PC-3 (cell line): ENCODE data around the gene HSPA1L. TPM values are rescaled to one million over a fixed set of nuclear protein-coding genes. Genes with fewer than 3 reads are reported as not detected.
"Not testable (repeated sequence)": the region's sequence is repeated elsewhere in the genome, so short reads cannot be mapped to it uniquely, and the experiment has no call there.

ENCODE experiments used
- ATAC-seq: fragments of 200-7000 bp; cut with Tn5 transposase; 2 replicates; pipeline ENCODE4 v1.9.1; 2020; ENCODE audit warnings: mild to moderate bottlenecking, moderate library complexity
- BruUV-seq: library from RNA; stranded (reverse); fragments of 400-500 nt; replicated peaks from 2 replicates; lab custom pipeline; 2021; lab: Mats Ljungman, UMichigan
- CTCF ChIA-PET: fragments of 300-600 bp; sonication (Branson Sonifier 250); formaldehyde crosslinking; loops from one replicate; lab custom pipeline; 2022; ENCODE audit warnings: antibody characterized with exemption; lab: Charles Lee
- POLR2A ChIA-PET: fragments of 300-600 bp; sonication (Branson Sonifier 250); formaldehyde crosslinking; loops from one replicate; lab custom pipeline; 2022; ENCODE audit warnings: antibody characterized with exemption; ENCODE audit not compliant: unreplicated experiment; lab: Charles Lee
- DNase-seq: peaks from one replicate; pipeline ENCODE4 v3.0.0-alpha.2; 2015
- H2AFZ ChIP-seq: fragments of 300-600 bp; sonication (generic); 2 replicates; pipeline ENCODE4 v1.6.0; 2016; ENCODE audit warnings: antibody characterized with exemption, low read length
- H3F3A ChIP-seq: fragments of 300-600 bp; sonication (generic); one replicate; pipeline ENCODE4 v1.6.0; 2017; ENCODE audit warnings: antibody characterized with exemption, low read length, control low read depth, mild to moderate bottlenecking; ENCODE audit not compliant: unreplicated experiment
- H3K27ac ChIP-seq: fragments of 300-600 bp; sonication (generic); 2 replicates; pipeline ENCODE4 v1.5.1; 2016; ENCODE audit warnings: mild to moderate bottlenecking, low read length
- H3K27me3 ChIP-seq: fragments of 300-600 bp; sonication (generic); 2 replicates; pipeline ENCODE4 v1.6.1; 2016; ENCODE audit warnings: low read length, mixed read lengths
- H3K36me3 ChIP-seq: fragments of 300-600 bp; sonication (generic); 2 replicates; pipeline ENCODE4 v1.6.1; 2016; ENCODE audit warnings: low read depth, mixed run types, low read length, mixed read lengths
- H3K4me1 ChIP-seq: fragments of 300-600 bp; sonication (generic); 2 replicates; pipeline ENCODE4 v1.5.1; 2016; ENCODE audit warnings: low read length; ENCODE audit not compliant: insufficient read depth
- H3K4me2 ChIP-seq: fragments of 300-600 bp; sonication (generic); 2 replicates; pipeline ENCODE4 v1.6.0; 2016; ENCODE audit warnings: low read length
- H3K4me3 ChIP-seq: fragments of 300-600 bp; sonication (generic); 2 replicates; pipeline ENCODE4 v1.5.1; 2016; ENCODE audit warnings: mild to moderate bottlenecking, low read length, mixed read lengths
- H3K79me2 ChIP-seq: fragments of 300-600 bp; sonication (generic); 2 replicates; pipeline ENCODE4 v1.6.1; 2017; ENCODE audit warnings: low read length, mixed read lengths
- H3K9ac ChIP-seq: fragments of 300-600 bp; sonication (generic); 2 replicates; pipeline ENCODE4 v1.6.0; 2016; ENCODE audit warnings: mild to moderate bottlenecking, low read length
- H3K9me2 ChIP-seq: fragments of 300-600 bp; sonication (generic); replicated peaks from 2 replicates; pipeline ENCODE4 v1.6.1; 2016; ENCODE audit warnings: mixed run types, low read length, mixed read lengths
- H3K9me3 ChIP-seq: fragments of 300-600 bp; sonication (generic); 2 replicates; pipeline ENCODE4 v1.6.1; 2016; ENCODE audit warnings: low read length, mixed read lengths
- H4K20me1 ChIP-seq: fragments of 300-600 bp; sonication (generic); 2 replicates; pipeline ENCODE4 v1.6.1; 2016; ENCODE audit warnings: low read length, mixed read lengths
- CTCF ChIP-seq: fragments of 300-600 bp; sonication (generic); conservative IDR thresholded peaks from 2 replicates; pipeline ENCODE4 v1.5.1; 2017; ENCODE audit warnings: antibody characterized with exemption, low read depth, mild to moderate bottlenecking, low read length
- EZH2 ChIP-seq: fragments of 300-600 bp; sonication (generic); IDR thresholded peaks from one replicate; pipeline ENCODE4 v1.6.1; 2017; ENCODE audit warnings: antibody characterized with exemption, mild to moderate bottlenecking, low read length; ENCODE audit not compliant: unreplicated experiment
- EZH2phosphoT487 ChIP-seq: fragments of 300-600 bp; sonication (generic); IDR thresholded peaks from 2 replicates; pipeline ENCODE4 v1.6.1; 2018; ENCODE audit warnings: mild to moderate bottlenecking, antibody characterized with exemption, low read length, borderline replicate concordance
- intact Hi-C: fragments of 100-400 bp; cut with micrococcal nuclease; formaldehyde crosslinking; loops from 2 replicates; pipeline ENCODE4 v1.9.0; 2023
- total RNA-seq: library from RNA; depleted of rRNA; stranded (reverse); fragments of >200 nt; gene quantifications from 2 replicates; pipeline ENCODE4 v1.2.3, GENCODE V29; 2014

The HSPA1L gene
- total RNA-seq, 1 experiment from 2014 or later = 0.26 TPM

GRCh38 chr6:31825553-31825952 is 10.5 kb upstream of the HSPA1L start:
- Histone ChIP-seq H3K27ac (peak overlapping the region; percentile 82), H3K9me2 (no peaks in the 10 kb centered on the region), H3K9ac (peak overlapping the region; percentile 5; the same call in 1 of the 2 replicates), H3K4me3 (peak overlapping the region; percentile 58), H3K36me3 (no peaks in the 10 kb centered on the region), H4K20me1 (peaks cover 14% of the 10 kb centered on the region), H3K4me1 (peaks cover 49% of the 10 kb centered on the region), H3F3A (peaks cover 12% of the 10 kb centered on the region), H3K27me3 (no peaks in the 10 kb centered on the region), H2AFZ (no peak overlapping the region), H3K4me2 (peak overlapping the region; percentile 89), H3K9me3 (no peaks in the 10 kb centered on the region), H3K79me2 (peaks cover 62% of the 10 kb centered on the region)
- DNase-seq = no peak
- CTCF ChIA-PET = interaction anchor here (0.8 kb wide), 1 partner anchor 10 kb away, joined by 5 read pairs; the partner anchor contains the start of gene HSPA1A
- TF ChIP-seq EZH2phosphoT487 (no peak), CTCF (no peak), EZH2 (no peak)
- intact Hi-C loops = no loop called here
- no TSS peak for BruUV-seq
- POLR2A ChIA-PET = interaction anchor here (0.8 to 2.5 kb wide), 2 partner anchors 10 to 11 kb away, joined by 5 to 54 read pairs; partner anchors contain the start of genes HSPA1A and HSPA1L
- ATAC-seq = no peak

GRCh38 chr6:31823592-31824196 is 8.6 kb upstream of the HSPA1L start:
- Histone ChIP-seq H3K4me1 (peaks cover 62% of the 10 kb centered on the region), H3K79me2 (peaks cover 67% of the 10 kb centered on the region), H3K4me2 (peak overlapping the region; percentile 91; the same call in 1 of the 2 replicates), H3F3A (peaks cover 13% of the 10 kb centered on the region), H4K20me1 (peaks cover 15% of the 10 kb centered on the region; the same call in 1 of the 2 replicates)
- H3K36me3 ChIP-seq, intact Hi-C loops, H3K9me2 ChIP-seq, POLR2A ChIA-PET, CTCF ChIA-PET, H2AFZ ChIP-seq, ATAC-seq, DNase-seq, H3K27ac ChIP-seq, H3K9me3 ChIP-seq, H3K27me3 ChIP-seq, H3K9ac ChIP-seq, H3K4me3 ChIP-seq, BruUV-seq: not testable (repeated sequence)

- Histone ChIP-seq H4K20me1 (peaks cover 29% of the 10 kb centered on the region), H3K27ac (peak overlapping the region; percentile 91), H3K4me2 (peak overlapping the region; percentile 91), H3K9me3 (no peaks in the 10 kb centered on the region), H3K9me2 (no peaks in the 10 kb centered on the region), H3F3A (peaks cover 13% of the 10 kb centered on the region), H3K27me3 (no peaks in the 10 kb centered on the region), H3K4me1 (peaks cover 66% of the 10 kb centered on the region), H3K9ac (peak overlapping the region; percentile 81), H2AFZ (peak overlapping the region; percentile 78), H3K36me3 (no peaks in the 10 kb centered on the region), H3K4me3 (peak overlapping the region; percentile 73), H3K79me2 (peaks cover 78% of the 10 kb centered on the region)
- TF ChIP-seq EZH2phosphoT487 = no peak
- no peak for TF ChIP-seq EZH2
- TF ChIP-seq CTCF = no peak
- ChIA-PET POLR2A (no interaction called here), CTCF (no interaction called here)
- peak; percentile 92 for DNase-seq
- ATAC-seq = peak; percentile 37
- TSS peak; percentile 38 for BruUV-seq
- intact Hi-C loops = no loop called here
These were observed 7.1 kb upstream of the HSPA1L start for GRCh38 chr6:31822036-31822821.
